HG03045 (cell line): ENCODE measurements around the gene DCC.

Experiments used
- ATAC-seq: cut with Tn5 transposase; IDR thresholded peaks from one replicate; pipeline ENCODE4 v1.9.1; 2021; ENCODE audit warnings: mild to moderate bottlenecking, moderate library complexity; ENCODE audit not compliant: unreplicated experiment

Gene DCC

DNA sequence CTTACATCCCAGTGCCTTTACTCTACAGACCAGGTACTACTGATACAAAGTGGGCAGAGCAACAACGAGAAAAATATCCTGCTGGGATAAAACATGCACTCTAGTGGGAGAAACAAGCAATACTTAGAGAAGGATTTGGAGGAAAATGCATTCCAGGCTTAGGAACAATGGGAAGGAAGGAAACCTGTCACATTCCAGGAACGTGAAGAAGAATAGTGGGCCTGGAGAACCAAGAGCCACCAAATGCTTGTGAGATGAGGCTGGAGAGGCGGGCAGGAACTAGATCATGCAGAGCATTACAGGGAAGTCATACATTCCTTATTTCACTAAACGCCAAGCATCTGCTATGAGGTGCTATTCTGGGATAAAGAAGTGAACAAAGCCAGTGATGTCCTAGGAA, 342.3 kb downstream of the DCC start:
- ATAC-seq = no peak

GRCh38 chr18:52685316-52685715, 345.3 kb downstream of the DCC start:
- no peak for ATAC-seq

- ATAC-seq = no peak
Observed at GRCh38 chr18:52691841-52692240, 351.8 kb downstream of the DCC start.

GRCh38 chr18:52694804-52695203, 354.8 kb downstream of the DCC start:
- no peak for ATAC-seq

DNA sequence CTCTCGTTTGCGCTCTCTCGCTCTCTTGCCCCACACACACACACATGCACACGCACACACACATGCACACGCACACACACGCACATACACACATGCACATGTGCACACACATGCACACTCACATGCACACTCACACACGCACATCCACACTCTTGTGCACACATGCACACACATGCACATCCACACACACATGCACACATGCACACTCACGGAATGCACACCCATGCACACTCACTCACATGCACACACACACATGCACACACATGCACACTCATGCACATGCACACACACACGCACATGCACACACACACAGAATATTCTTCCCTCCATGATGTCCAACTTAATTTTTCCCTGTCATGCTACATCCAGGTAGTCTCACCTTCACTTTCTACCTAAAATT, 360.1 kb downstream of the DCC start:
- no peak for ATAC-seq

GRCh38 chr18:52700816-52701215, 360.8 kb downstream of the DCC start:
- no peak for ATAC-seq

GRCh38 chr18:52701219-52701935, 361.4 kb downstream of the DCC start:
- no peak for ATAC-seq

- ATAC-seq = no peak
Observed at GRCh38 chr18:52715421-52715820, 375.4 kb downstream of the DCC start.

- ATAC-seq = no peak
Observed at GRCh38 chr18:52715991-52716390, 376.0 kb downstream of the DCC start.

DNA sequence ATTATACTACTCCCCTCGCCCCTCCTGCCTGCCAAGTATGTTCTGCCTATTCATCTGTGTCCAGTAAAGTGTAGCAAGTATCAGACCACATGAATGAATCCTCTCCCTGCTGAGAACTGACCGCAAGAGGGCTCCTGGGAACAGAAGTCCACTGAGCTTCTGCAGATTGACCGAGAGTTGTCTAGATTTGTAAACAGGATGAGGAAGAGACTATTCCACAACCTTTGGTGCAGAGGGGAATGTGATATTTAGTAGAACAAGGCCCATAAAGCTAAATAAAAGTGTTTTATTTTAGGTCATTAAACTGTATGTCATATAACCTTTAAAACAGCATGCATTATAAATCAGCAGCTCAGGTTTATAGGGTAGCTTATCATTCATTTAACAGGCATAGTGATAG, 377.0 kb downstream of the DCC start:
- no peak for ATAC-seq

DNA sequence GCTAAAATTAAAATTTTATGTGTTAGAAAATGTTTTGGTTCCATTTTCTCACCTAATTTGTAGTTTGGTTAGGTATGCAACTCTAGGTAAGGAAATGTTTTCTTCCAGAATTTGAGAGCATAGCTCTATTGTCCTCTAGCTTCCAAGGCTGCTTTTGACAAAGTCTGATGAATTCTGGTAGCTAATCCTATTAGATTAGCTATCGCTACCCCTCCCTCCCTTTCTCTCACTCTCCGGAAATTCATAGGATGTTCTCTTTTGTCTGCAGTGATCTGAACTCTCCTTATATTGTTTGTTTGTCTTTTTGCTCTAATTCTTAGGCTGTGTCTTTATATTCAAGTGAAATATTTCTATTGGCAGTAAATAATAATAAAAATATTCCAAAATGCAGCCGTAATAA, 382.9 kb downstream of the DCC start:
- ATAC-seq = no peak

- no peak for ATAC-seq
Observed at GRCh38 chr18:52723550-52723970, 383.6 kb downstream of the DCC start.

DNA sequence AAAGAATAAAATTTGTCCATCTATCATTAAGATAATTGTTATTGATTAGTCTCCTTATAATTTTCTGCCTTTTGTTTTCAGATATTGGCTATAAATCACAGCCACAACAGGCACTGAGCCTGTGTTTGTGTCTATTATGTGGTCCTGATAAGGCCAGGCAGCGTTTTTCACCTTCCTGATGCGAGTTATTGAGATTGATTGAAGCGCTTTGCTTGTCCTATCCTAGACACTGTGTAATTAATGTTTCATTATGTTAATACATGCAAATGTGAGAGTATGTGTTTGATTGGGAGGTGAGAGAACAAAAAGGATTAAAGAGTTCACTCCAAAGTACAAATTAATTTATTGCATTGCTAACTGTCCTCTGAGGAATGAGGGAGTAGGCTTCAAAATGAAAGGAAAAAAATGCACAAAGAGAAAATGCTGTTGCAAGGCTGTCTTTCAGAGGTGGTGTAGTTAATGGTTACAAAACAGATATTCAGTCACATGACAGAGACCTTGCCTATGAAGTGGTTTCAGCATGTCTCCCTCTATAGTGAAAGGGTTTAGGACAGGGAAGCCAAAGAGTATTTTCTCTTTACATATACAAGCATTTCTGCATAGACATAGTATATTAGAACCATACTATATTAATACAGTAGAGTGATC, 391.1 kb downstream of the DCC start:
- ATAC-seq = no peak

- ATAC-seq = no peak
Observed at GRCh38 chr18:52738946-52739345, 398.9 kb downstream of the DCC start.

DNA sequence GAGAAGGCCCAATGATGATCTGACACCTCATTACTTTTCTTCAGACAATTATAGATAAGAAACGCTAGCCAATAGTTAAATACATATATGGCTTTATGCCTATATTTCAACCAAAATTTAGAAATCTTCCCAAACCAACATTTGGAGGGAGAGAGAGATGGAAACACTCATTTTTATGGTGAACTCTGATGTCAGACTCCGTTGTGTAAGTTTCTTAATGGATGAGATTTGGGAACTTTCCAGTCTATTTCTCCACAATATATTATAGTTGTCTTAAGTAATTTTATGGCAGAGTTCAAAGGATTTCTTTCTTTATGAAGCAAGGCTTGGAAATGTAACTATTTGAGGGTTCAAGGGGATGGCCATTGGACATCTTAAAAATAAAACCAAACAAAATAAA, 407.0 kb downstream of the DCC start:
- ATAC-seq = no peak

- no peak for ATAC-seq
Observed at GRCh38 chr18:52747869-52748268, 407.9 kb downstream of the DCC start.

DNA sequence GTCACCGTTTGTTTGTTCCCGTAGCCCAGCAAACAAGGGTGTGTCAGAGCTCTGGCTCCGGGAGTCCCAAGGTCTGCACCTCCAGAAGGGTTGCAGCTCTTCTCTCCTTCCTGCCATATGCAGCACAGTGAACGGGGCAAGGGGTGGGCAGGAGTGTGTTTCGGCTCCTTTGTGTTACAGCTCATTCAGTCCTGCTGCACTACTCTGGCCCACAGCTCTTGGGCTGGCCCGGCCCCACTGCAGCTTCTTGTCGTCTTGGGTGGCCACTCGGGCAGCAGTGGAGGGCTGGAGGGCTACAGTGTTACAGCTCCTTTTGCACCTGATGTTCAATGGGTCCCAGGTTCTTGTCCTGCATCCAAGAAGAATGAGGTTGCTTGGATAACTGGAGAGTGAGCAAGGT, 408.3 kb downstream of the DCC start:
- ATAC-seq = no peak

DNA sequence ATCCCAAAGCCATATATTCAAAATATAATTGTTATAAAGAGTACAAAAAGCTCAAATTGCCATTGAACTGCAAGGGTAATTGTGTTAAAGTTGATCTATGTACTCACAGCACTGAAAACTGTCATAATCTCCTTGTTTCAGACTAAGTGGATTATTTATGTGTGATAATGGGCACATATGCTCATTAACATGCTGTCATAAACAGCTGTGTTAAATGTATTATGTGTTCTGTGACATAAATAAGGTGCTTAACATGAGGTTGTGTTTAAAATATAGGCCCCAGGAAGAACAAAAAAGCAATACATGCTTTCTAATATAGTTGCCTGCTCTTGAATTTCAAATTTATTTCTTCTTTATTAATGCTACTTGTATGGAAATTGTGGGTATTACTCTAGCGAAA, 409.5 kb downstream of the DCC start:
- no peak for ATAC-seq

GRCh38 chr18:52750995-52751394, 411.0 kb downstream of the DCC start:
- ATAC-seq = no peak

DNA sequence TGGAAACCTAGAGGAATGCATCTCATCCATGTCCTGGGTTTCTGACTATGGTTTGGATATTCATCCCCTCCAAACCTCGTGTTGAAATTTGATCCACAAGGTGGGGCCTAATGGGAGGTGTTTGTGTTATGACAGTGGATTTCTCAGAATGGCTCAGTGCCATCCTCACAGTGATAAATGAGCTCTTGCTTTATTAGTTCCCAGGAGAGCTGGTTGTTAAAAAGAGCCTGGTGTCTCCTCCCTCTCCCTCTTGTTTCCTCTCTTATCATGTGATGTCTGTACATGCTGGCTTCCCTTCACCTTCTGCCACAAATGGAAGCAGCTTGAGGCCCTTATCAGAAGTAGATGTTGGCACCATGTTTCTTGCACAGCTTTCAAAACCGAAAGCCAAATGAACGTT, 424.3 kb downstream of the DCC start:
- no peak for ATAC-seq

- ATAC-seq = no peak
Observed at GRCh38 chr18:52766002-52766545, 426.1 kb downstream of the DCC start.

- ATAC-seq = no peak
Observed at GRCh38 chr18:52781113-52781512, 441.1 kb downstream of the DCC start.
